ENCODE measurements around the gene MRPL28. TPM values are rescaled to one million over a fixed set of nuclear protein-coding genes. Genes with fewer than 3 reads are reported as not detected.

Gene MRPL28
- total and polyA plus RNA-seq, 2 experiments from 2014 or later: 88.1 to 126 TPM

GRCh38 chr16:370979-371514, 709 bp upstream of the MRPL28 start:
- no peaks in the 10 kb centered on the region for H3K9me3 ChIP-seq (ENCODE audit: low read depth)
- no peak overlapping the region for H2AFZ ChIP-seq
- no peaks in the 10 kb centered on the region for H3K27me3 ChIP-seq
- H3K36me3 ChIP-seq (replicated peaks; ENCODE audit: insufficient read depth, low read depth): no peaks in the 10 kb centered on the region
- H3K4me1 ChIP-seq (ENCODE audit: insufficient read depth): peaks cover 4% of the 10 kb centered on the region
- no peaks in the 10 kb centered on the region for H4K20me1 ChIP-seq (ENCODE audit: insufficient read depth, poor library complexity, severe bottlenecking)
- no peak for DNase-seq (ENCODE audit: low spot score)
- no peak for TF ChIP-seq EZH2phosphoT487 (IDR thresholded peaks at IDR 0.05; ENCODE audit: low read depth, severe bottlenecking, unreplicated experiment)
- no peak for TF ChIP-seq CTCF (IDR thresholded peaks at IDR 0.05; ENCODE audit: poor library complexity)
- no peak for TF ChIP-seq EZH2 (IDR thresholded peaks at IDR 0.05; ENCODE audit: borderline replicate concordance)
- H3K9me2 ChIP-seq (replicated peaks; ENCODE audit: insufficient read depth): no peaks in the 10 kb centered on the region
- peaks cover 4% of the 10 kb centered on the region for H3K79me2 ChIP-seq
- H3K4me2 ChIP-seq: peak overlapping the region; percentile 67
- H3K4me3 ChIP-seq: no peak overlapping the region
- 57% methylated on average over 8 of the region's 10 CpGs for WGBS (ENCODE audit: low lambda C conversion rate, missing lambda C conversion rate)
- H3K27ac ChIP-seq: peak overlapping the region; percentile 47

GRCh38 chr16:369866-370436, 387 bp downstream of the MRPL28 start:
- Histone ChIP-seq H3K27me3 (no peaks in the 10 kb centered on the region), H3K36me3 (replicated peaks; ENCODE audit: insufficient read depth, low read depth) (no peaks in the 10 kb centered on the region), H3K4me1 (ENCODE audit: insufficient read depth) (peaks cover 4% of the 10 kb centered on the region), H3K79me2 (peaks cover 4% of the 10 kb centered on the region), H2AFZ (no peak overlapping the region), H3K27ac (no peak overlapping the region), H3K4me2 (peak overlapping the region; percentile 67), H3K9me2 (replicated peaks; ENCODE audit: insufficient read depth) (no peaks in the 10 kb centered on the region), H3K4me3 (no peak overlapping the region), H3K9me3 (ENCODE audit: low read depth) (no peaks in the 10 kb centered on the region), H4K20me1 (ENCODE audit: insufficient read depth, poor library complexity, severe bottlenecking) (no peaks in the 10 kb centered on the region)
- peak; percentile 56 for DNase-seq (ENCODE audit: low spot score)
- 54% methylated on average over 33 of the region's 44 CpGs for WGBS (ENCODE audit: low lambda C conversion rate, missing lambda C conversion rate)
- no peak for TF ChIP-seq CTCF (IDR thresholded peaks at IDR 0.05; ENCODE audit: poor library complexity)
- TF ChIP-seq EZH2phosphoT487 (IDR thresholded peaks at IDR 0.05; ENCODE audit: low read depth, severe bottlenecking, unreplicated experiment): no peak
- no peak for TF ChIP-seq EZH2 (IDR thresholded peaks at IDR 0.05; ENCODE audit: borderline replicate concordance)

GRCh38 chr16:369275-369865, 968 bp downstream of the MRPL28 start:
- DNase-seq (ENCODE audit: low spot score): no peak
- no peak overlapping the region for H3K27ac ChIP-seq
- no peak overlapping the region for H3K4me3 ChIP-seq
- no peaks in the 10 kb centered on the region for H3K9me3 ChIP-seq (ENCODE audit: low read depth)
- whole genome bisulfite sequencing (ENCODE audit: low lambda C conversion rate, missing lambda C conversion rate): 90% methylated on average over 19 of the region's 20 CpGs
- H4K20me1 ChIP-seq (ENCODE audit: insufficient read depth, poor library complexity, severe bottlenecking): no peaks in the 10 kb centered on the region
- H3K9me2 ChIP-seq (replicated peaks; ENCODE audit: insufficient read depth): no peaks in the 10 kb centered on the region
- no peaks in the 10 kb centered on the region for H3K27me3 ChIP-seq
- H3K36me3 ChIP-seq (replicated peaks; ENCODE audit: insufficient read depth, low read depth): no peaks in the 10 kb centered on the region
- peaks cover 4% of the 10 kb centered on the region for H3K4me1 ChIP-seq (ENCODE audit: insufficient read depth)
- H3K4me2 ChIP-seq: peak overlapping the region; percentile 67
- no peak for TF ChIP-seq EZH2phosphoT487 (IDR thresholded peaks at IDR 0.05; ENCODE audit: low read depth, severe bottlenecking, unreplicated experiment)
- no peak for TF ChIP-seq CTCF (IDR thresholded peaks at IDR 0.05; ENCODE audit: poor library complexity)
- TF ChIP-seq EZH2 (IDR thresholded peaks at IDR 0.05; ENCODE audit: borderline replicate concordance): no peak
- peaks cover 4% of the 10 kb centered on the region for H3K79me2 ChIP-seq
- H2AFZ ChIP-seq: no peak overlapping the region

Measured in hepatocyte (in vitro differentiated cells).